Middle frontal gyrus (tissue), 1 donor: ENCODE data around the gene TNC.

Source experiments
- DNase-seq: peaks from one replicate; pipeline ENCODE4 v3.0.0-alpha.2; 2015; ENCODE audit warnings: low spot score; ENCODE audit errors: extremely low spot score

Gene TNC

GRCh38 chr9:115057559-115057958 is 60.4 kb downstream of the TNC start:
- DNase-seq, result no peak

DNA sequence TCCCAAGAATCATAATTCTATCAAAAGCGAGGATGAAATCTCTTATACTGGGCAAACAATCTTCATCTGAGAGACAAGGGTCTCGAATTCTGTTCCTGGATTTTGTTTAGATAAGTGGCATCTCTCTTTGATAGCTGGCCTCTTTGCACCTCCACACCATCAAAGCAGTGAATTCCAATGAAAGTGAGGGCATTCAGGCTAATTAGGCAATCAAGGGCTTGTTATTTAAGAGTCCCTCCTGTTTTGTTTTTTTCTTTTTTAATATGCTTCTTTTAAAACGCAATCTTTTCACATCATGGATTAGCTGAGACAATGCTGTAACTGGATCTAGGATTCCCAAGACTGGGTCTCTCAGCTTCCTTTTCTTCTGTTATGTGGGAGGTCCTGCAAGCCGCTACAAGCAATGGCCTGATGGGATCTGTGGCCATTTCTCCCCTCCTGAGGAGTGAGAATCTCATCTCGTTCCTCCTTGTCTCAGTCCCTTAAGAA is 67.9 kb downstream of the TNC start:
- DNase-seq, result no peak

GRCh38 chr9:115046824-115047223 is 71.1 kb downstream of the TNC start:
- DNase-seq, result no peak

GRCh38 chr9:115046199-115046598 is 71.8 kb downstream of the TNC start:
- DNase-seq, result no peak

GRCh38 chr9:115043632-115044031 is 74.3 kb downstream of the TNC start:
- DNase-seq, result no peak

DNA sequence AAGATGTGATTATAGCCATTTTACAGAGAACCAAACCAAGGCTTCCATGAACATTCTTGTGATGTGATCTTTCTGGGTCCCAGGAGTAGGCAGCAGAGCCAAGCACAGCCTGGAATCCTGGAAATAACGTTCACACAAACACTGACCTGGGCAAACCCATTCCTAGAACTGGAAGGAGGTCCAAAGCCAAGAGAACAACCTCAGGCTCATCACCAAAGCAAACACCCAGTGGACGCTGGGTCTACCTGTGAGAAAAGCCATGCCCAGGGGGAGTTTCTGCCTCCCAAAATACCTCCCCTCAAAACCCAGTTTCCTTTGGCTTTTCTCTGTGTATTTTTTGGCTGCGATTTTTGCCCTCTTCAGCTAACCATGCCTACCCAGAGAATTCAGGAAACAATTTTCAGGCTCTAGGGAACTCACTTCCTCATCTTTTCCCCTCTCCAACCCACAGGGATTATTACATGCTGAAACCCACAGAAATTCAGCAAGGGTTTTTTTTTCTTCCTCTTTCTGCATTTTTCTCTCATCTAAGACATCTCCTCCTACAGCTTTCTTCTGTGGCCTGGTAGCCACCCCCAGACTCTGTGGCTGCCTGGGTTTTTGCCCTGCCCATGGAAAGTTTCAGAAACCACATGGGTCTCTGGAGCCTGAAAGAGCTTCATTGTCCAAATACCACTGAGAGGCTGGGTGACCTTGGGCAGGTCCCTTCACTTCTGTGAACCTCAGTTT is 75.0 kb downstream of the TNC start:
- DNase-seq, result no peak

GRCh38 chr9:115039516-115040120 is 78.3 kb downstream of the TNC start:
- no peak for DNase-seq

DNA sequence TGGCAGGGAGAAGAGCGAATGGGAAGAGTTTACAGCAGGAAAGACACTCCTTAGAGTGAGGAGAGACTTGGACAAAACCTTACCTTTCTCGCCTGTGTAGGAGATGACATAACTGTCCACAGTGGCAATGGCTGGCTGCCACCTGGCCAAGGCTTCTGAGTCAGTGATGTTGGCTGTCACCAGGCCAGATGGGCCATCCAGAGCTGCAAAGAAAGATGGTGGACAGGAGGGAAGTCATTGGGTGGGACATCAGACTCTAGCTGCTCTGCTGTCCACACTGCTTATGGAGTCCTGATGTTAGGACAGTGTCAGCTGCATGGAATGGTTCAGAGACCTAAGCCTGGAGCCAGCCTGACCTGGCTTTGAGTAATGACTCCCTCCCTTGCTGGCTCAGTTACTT is 79.8 kb downstream of the TNC start:
- DNase-seq, result no peak

- DNase-seq, result no peak
Measured at GRCh38 chr9:115036691-115037090, 81.3 kb downstream of the TNC start.

- DNase-seq, result no peak
Measured at GRCh38 chr9:115035841-115036612, 81.9 kb downstream of the TNC start.

- no peak for DNase-seq
Measured at GRCh38 chr9:115034801-115035200, 83.2 kb downstream of the TNC start.

- DNase-seq, result no peak
Measured at GRCh38 chr9:115033800-115034199, 84.2 kb downstream of the TNC start.

DNA sequence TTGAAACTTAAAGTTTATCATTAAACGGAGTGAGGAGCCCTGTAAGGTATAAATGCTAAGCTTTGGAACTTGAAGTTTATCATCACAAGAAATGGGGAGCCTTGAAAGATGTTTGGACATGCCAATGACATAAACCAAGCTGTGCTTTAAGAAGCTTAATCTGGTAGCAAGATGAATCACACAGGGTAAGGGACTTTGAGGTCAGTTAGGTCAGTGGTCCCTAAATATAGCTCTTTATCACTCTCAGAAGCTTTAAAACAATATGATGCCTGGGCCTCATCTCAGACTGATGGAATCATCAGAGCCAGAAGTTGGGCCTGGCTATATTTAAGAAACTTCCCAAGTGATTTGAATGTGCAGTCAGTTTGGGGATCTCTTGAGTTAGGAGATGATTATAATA is 85.7 kb downstream of the TNC start:
- no peak for DNase-seq

- DNase-seq, result no peak
Measured at GRCh38 chr9:115030006-115030405, 88.0 kb downstream of the TNC start.

DNA sequence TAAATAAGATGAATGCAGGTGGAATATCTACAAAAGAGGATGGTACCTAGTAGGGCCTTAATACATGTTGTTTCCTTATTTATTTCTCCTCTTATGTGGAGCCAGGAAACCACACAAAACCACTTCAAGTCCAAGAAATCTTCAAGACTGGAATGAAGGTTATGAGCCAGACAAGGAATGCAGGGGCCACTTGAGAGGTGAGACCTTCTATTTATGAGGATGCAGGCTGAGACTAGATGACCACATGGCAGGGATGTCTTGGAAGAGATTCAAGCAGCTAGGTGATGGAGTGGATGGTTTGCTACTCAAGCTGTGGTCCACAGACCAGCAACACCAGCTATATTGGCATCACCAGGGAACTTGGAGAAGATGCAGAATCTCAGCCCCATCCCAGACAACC is 92.2 kb downstream of the TNC start:
- DNase-seq, result no peak

- DNase-seq, result no peak
Measured at GRCh38 chr9:115024925-115025535, 92.9 kb downstream of the TNC start.

- DNase-seq, result no peak
Measured at GRCh38 chr9:115022760-115023434, 95.1 kb downstream of the TNC start.

GRCh38 chr9:115018547-115019435 is 99.2 kb downstream of the TNC start:
- DNase-seq, result no peak

DNA sequence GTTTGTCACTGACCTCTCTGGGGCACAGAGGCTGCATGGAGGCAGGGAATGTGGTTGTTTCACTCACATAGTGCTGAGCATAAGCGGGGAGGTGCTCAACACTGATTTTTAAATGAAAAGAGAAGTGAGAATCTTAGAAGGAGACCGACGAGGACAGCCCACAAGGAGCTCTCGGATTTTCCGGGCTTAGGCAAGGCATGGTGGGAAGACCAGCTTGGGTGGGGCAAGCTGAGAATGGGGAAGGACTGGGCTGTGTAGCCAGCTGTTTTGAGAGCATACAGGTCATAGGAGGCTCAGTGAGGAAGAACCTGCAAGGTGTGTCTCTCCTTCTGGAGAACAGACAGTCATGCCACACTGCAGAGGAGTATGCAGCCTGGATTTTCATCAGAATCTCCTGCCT is 101.6 kb downstream of the TNC start:
- DNase-seq, result no peak

- DNase-seq, result no peak
Measured at GRCh38 chr9:115015018-115015635, 102.8 kb downstream of the TNC start.
